Medulla oblongata (tissue), 1 donor: ENCODE data around the gene TMEM88.

Experiments
- DNase-seq: peaks from one replicate; pipeline ENCODE4 v3.0.0-alpha.2; 2015; ENCODE audit errors: extremely low spot score

Gene TMEM88

DNA sequence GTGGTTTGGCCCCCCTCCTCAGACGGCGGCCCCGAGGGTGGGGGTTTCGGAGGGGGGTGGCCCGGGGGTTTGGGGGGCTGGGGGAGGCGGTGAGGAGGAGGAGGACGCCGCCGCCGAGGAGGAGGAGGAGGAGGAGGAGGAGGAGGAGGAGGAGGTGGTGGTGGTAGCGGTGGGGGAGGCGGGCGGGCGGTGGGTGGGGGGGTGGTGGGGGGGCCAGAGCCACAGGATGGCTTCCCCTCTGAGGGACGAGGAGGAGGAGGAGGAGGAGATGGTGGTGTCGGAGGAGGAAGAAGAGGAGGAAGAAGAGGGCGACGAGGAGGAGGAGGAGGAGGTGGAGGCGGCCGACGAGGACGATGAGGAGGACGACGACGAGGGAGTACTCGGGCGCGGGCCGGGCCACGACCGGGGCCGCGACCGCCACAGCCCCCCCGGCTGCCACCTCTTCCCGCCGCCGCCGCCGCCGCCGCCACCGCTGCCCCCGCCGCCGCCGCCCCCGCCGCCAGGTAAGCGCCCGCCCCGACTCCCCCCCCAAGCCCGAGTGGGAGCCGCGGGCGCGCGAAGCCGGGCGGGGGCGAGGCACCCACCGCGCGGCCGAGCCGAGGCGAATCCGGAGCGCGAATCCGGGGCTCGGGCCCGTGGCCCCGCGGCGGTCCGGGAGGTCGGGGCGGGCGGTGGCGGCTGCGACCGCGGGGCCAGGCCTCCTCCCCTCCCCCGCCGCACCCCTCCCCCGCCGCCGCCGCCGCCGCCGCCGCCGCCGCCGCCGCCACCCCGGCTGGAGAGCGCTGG, 29.9 kb downstream of the TMEM88 start:
- DNase-seq: no peak

DNA sequence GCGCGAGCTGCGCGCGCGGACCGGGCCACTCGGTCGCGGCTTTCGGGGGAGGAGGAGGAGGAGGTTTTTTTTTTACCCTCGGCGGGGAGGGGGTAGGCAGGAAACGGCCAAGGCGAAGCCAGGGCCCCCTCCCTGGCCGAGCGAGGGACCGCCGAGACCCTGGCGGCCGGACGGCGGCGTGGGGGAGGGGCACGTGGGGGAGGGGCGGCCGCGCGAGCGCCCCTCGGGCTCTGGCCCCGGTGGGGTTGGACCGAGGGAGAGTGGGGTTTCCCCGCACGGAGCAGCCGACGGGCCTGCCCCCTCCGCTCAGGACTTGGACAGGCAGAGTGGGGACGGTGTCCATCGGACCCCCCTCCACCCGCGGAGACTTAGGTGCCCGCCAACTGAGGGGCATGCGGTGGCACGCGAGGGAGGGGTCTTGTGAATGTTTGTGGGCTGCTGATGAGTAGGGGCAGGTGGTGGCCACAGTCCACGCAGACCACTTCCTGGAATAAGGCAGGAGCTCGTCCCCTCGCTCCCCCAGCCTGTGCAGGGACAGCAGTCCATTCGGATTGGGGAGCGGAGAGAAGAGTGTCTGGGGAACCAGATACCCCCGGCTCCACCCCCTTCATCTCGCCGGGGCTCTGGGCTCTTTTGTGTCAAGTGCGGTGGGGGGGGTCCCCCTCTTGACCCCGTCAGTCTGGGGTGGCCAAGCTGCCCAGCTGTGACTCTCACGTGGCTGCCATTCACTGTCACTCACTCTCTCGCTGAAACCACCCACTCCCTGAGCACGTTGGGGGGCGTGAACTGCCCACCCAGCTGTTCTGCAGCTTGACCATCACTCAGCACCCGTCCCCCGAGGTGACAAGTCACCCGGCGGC, 30.7 kb downstream of the TMEM88 start:
- DNase-seq: peak; percentile 34

DNA sequence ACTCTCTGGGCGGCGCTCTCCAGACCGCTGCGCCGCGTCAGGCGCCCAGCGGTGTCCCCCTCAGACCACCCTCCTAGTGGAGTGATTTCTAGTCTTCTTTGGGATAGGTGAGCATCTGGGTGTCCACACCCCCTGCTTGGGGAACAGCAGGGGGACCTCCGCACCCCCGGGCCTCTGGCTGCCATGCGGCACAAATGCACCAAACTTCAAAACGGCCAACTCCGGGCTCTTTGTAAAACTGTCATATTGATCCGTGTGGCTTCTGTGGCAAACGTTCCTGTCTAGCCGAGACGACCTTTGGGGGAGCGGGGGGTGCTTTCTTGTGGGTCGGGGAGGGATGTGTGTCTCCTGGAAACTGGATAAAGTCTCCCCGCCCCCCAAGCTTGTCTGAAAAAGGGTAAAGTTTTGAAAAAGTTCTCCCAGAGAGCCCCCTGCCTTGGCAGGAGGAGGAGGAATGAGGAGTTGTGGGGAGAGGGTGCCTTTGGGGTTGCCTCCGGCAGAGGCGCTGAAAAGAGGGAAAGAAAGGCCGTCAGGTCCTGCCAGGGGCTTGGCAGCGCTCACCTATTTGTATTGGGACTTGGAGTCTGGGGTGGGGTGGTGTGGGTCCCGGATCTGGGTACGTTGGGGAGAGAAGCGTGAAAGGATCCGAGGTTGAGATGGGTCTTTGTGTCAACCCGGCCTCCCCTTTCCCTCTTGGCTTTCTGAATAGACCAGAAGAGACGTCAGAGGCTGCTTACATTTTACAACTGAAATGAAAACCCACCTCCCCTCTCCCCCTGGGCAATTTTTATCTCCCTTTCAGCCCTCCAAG, 31.6 kb downstream of the TMEM88 start:
- DNase-seq: peak; percentile 17

DNA sequence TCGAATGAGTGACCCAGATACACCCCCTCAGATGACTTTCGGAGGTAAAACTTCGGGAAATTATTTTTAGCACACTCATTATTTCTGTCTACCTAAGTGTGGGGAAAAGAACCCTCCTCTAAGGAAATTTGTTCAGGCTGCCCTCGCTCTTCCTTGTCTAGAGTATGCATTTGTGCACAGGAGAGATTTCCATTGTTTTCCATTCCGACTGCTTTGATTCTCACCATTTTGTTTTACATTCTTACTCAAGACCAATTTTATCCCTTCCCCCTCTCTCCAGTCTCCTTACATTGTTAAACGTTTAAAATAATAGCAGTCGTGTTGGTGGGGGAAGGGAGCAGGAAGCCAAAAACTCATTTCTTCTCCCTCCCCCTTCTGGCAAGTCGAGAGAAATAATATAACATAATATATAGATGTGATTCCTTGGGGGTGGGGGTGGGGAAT, 32.2 kb downstream of the TMEM88 start:
- no peak for DNase-seq

DNA sequence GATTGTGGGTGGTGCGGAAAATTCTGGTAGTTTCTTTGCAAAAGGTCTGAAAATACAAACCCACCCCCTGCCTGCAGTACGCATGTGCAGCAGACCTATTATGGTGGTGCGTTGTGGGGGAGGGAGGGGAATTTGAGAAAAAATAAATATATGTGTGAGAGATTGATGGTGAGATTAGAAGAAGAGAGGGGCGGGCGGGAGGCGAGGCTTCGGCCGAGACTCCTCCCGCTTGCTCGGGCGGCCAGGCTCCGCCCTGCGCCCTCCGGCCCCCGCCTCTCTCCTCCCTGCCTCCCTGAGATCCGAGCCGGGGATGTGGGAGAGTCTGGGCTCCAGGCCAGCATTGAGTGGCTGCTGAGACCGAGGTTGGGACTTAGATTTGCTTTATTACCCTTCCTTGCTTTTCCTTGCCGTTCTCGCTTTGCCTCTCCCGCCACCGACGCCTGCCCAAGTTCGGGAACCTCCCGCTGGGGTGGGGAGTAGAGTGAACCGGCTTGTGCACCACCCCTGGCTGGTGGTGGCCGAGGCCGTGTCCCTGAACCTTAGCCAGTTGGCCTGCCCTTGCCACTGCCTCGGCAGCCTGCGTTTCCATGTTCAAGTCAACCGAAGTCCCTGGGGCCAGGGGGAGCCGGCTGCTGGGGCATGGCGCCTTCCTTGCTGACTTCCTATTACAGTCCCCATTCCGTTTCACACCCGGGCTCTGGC, 32.8 kb downstream of the TMEM88 start:
- DNase-seq: peak; percentile 95

DNA sequence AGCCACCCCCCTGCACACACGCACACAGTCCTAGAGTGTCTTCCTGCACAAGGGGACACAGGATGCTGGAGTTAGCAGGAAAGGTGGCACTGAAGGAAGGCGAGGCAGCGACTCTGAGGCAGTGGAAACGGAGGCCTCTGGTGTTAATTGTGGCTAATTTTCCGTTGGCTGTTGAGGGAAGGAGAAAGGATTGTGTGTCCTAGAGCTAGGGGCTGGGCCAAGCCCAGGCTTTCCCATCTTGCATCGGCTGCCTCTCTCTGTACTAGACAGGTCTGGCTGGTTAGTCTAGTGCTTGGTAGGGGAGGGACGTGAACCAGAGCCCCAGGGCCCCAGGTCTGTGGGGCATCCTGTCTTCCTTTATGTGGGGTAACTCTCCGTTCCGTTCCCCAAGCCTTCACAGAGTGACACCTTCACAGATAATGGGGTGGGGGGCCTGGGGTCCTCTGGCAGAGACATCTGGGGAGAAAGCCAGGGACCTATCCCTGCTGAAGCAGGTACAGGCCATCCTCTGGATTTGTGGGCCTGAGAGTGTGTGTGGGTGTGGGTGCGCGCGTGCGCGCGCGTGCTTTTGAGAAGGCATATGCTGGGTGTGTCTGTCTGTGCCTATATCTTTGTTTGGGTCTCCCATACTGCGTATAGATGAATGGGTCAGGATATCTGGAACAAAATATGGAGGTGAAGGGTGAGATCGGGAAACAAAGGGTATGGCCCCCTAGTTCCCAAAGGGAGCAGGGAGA, 33.5 kb downstream of the TMEM88 start, which contains the start of gene CHD3:
CHD3 (plus strand) TSS at position 606 of the 737 bp plus-strand sequence. CDS start 212 bp downstream, outside the sequence.
- no peak for DNase-seq

DNA sequence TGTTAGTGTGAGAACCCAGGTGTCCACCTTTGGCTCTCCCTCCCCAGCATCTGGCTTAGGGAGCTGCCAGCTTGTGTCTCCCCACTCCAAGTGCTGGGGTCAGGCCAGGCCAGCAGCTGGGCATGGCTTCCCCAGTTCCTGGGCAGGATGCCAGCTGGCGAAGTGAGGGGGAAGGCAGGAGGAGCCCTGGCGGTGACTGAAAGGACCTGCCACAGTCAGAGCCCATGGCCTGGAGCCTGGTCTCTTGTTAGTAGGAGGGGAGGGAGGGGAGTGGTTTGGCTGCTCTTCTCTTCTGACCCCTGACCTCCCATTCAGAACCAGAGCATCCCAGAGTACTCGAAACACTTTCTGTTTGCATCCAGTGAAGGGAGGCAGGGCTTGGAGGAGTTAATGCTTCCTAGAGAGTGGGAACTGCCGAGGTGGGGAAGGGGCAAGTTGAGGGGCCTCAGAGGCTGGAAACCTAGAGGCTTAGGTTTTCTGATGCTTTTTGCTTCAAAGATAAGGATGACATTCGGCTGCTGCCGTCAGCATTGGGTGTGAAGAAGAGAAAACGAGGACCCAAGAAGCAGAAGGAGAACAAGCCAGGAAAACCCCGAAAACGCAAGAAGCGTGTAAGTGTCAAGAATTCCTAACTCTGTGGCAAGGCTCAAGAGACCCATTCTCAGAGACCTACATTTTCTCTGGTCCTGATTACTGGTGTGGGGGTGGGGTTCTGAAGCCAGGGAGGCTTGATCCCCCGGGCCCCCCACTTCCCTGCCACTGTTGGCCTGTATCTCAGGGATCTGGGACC, 34.5 kb downstream of the TMEM88 start:
- DNase-seq: peak; percentile 99

DNA sequence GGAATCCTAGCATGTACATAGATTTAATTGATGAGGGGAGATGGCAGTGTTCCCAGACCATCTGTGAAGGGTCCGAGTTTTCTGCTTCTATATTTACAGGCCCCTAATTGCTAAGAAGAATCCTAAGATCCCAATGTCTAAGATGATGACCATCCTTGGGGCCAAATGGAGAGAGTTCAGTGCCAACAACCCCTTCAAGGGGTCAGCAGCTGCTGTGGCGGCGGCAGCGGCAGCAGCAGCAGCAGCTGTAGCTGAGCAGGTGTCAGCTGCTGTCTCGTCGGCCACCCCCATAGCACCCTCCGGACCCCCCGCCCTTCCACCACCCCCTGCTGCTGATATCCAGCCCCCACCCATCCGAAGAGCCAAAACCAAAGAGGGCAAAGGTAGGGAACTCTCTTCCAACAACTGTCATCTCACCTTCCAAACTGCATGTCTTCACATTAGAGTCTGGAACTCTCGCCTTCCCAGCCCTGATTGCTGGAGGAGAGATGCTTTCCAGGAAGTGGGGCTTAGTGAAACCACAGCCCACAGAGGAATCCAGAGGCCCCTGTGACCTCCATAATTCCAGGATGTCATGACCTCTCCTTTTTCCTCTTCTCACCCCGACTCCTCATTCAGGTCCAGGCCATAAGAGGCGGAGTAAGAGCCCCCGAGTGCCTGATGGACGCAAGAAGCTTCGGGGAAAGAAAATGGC, 38.5 kb downstream of the TMEM88 start:
- DNase-seq: no peak

DNA sequence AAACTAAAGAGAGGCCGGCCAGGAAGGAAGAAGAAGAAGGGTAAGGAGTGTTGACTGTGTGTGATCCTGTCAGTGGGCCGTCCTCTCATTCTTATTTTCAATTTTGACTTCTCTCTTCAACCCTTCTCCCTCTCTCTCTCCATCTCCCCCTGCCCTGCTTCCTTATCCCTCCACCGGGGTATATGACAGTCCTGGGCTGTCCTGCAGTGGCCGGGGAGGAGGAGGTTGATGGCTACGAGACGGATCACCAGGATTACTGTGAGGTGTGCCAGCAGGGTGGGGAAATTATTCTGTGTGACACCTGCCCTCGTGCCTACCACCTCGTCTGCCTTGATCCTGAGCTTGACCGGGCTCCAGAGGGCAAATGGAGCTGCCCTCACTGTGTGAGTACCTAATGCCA, 39.4 kb downstream of the TMEM88 start:
- no peak for DNase-seq

DNA sequence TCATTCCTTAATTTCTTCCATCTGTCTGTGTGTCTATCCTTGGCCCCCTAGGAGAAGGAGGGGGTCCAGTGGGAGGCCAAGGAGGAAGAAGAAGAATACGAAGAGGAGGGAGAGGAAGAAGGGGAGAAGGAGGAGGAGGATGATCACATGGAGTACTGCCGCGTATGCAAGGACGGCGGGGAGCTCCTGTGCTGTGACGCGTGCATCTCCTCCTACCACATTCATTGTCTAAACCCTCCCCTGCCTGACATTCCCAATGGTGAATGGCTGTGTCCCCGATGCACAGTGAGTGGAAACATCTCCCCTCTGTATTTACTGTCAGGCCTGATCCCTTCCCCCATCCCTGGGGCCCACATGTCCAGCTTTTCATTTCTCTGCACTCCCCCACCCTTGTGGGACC, 40.0 kb downstream of the TMEM88 start:
- DNase-seq: no peak

DNA sequence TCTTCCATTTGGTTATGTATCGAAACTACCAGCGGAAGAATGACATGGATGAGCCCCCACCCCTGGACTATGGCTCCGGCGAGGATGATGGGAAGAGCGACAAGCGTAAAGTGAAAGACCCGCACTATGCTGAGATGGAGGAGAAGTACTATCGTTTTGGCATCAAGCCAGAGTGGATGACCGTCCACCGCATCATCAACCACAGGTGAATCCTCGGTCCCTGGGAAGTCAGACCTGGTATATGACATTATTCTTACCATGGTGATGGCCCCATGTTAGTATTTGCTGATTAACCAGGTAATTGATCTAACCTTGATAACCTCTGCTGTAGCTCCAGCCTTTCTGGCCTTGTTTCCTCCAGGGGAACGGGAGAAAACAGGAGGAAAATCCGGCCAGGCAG, 42.2 kb downstream of the TMEM88 start:
- no peak for DNase-seq

DNA sequence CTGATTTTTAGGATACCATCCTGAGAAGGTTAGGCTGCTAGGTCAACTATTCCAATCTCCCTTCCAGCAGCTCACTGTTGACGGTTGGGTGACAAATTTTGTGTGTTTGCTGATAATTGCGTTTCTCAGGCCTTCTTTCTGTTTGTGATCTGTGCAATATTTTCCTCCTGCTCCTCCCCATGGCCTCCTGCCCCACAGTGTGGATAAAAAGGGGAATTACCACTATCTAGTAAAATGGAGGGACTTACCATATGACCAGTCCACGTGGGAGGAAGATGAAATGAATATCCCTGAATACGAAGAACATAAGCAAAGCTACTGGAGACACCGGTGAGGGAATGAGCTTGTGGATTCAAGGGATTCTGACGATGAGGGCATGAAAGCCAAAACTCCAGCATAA, 42.9 kb downstream of the TMEM88 start:
- DNase-seq: peak; percentile 83

DNA sequence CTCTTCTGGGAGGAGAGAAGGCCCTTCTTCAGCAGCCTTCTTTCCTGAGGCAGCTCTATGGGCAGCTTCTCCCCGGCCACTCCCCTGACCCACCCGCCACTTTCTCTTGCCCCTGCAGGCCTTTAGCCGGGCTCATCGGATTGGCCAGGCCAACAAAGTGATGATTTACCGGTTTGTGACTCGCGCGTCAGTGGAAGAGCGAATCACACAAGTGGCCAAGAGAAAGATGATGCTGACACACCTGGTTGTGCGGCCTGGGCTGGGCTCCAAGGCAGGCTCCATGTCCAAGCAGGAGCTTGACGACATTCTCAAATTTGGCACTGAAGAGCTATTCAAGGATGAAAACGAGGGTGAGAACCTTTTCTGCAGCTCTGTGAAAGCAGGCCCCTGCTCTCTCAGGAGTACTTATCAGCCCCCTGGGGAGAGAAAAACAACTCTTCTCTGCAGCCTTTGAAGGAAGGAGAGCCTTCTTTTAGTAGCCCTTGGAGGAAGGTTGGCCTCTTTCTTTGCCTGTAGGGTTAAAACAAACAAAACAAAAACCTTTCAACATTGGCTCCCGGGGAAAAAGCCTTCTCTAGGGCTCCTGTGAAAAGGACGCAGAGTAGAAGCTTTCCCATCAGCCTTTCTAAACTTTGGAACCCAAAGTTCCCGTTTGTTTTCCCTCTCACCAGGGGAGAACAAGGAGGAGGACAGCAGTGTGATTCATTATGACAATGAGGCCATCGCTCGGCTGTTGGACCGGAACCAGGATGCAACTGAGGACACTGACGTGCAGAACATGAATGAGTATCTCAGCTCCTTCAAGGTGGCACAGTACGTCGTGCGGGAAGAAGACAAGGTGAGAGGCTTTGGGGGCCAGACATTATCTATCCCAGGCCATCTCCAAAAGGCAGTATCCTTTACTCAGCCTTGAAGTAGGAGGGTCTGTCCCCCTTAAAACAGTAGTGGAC, 48.6 kb downstream of the TMEM88 start:
- DNase-seq: no peak
